Endothelial cell of umbilical vein (primary cell): ENCODE measurements around the gene NQO2. TPM values are rescaled to one million over a fixed set of nuclear protein-coding genes. Genes with fewer than 3 reads are reported as not detected.

Experiments used
- BruUV-seq: library from RNA; stranded (reverse); fragments of 400-500 nt; replicated peaks from 2 replicates; lab custom pipeline; 2021; lab: Mats Ljungman, UMichigan
- CTCF ChIA-PET: fragments of 300-600, 350-600 bp; sonication (Branson Sonifier 250); formaldehyde crosslinking; loops from one replicate; lab custom pipeline; 2021; ENCODE audit warnings: antibody characterized with exemption, inconsistent platforms; lab: Charles Lee
- POLR2A ChIA-PET: fragments of 300-600, 350-600 bp; sonication (Branson Sonifier 250); formaldehyde crosslinking; loops from one replicate; lab custom pipeline; 2021; ENCODE audit warnings: antibody characterized with exemption, inconsistent platforms; lab: Charles Lee
- DNase-seq: peaks from one replicate; pipeline ENCODE4 v3.0.0-alpha.2; 2011; ENCODE audit warnings: low read depth, low spot score
- FAIRE-seq: peaks from 2 replicates; lab custom pipeline; 2011; peaks lifted over from hg19 to GRCh38; lab: Jason Lieb, UNC
- H2AFZ ChIP-seq: 2 replicates; pipeline ENCODE4 v1.6.0; 2012; ENCODE audit warnings: low read depth, low read length, control low read depth, inconsistent platforms
- H3K27ac ChIP-seq: 2 replicates; pipeline ENCODE4 v1.5.1; 2011; ENCODE audit warnings: low read depth, mild to moderate bottlenecking, control low read depth, low read length, moderate library complexity; ENCODE audit not compliant: insufficient read depth
- H3K27me3 ChIP-seq, 2 experiments: 2 replicates each; pipeline versions ENCODE4 v1.6.0 to v1.6.1; 2011; ENCODE audit warnings: low read length in 2 of 2, mixed read lengths in 1 of 2; ENCODE audit not compliant: control insufficient read depth in 2 of 2, insufficient read depth in 2 of 2
- H3K36me3 ChIP-seq, 2 experiments: 2 replicates in 1 of 2; 3 replicates in 1 of 2; pipeline ENCODE4 v1.5.1; 2011; ENCODE audit warnings: low read length in 2 of 2, mild to moderate bottlenecking in 1 of 2, moderate library complexity in 1 of 2; ENCODE audit not compliant: control insufficient read depth in 2 of 2, insufficient read depth in 2 of 2; ENCODE audit errors: extremely low read depth in 1 of 2
- H3K4me1 ChIP-seq: 3 replicates; pipeline ENCODE4 v1.5.1; 2011; ENCODE audit warnings: mild to moderate bottlenecking, low read length; ENCODE audit not compliant: control insufficient read depth, insufficient read depth; ENCODE audit errors: extremely low read depth
- H3K4me2 ChIP-seq: 2 replicates; pipeline ENCODE4 v1.6.1; 2011; ENCODE audit warnings: low read length, control low read depth, mixed read lengths; ENCODE audit not compliant: insufficient read depth
- H3K4me3 ChIP-seq, 3 experiments: fragments of 200-600 bp in 1 of 3; sonication (generic), shearing (Covaris generic) in 1 of 3; replicated peaks in 1 of 3; 2 replicates each; pipeline ENCODE4 v1.5.1; 2011 to 2016; ENCODE audit warnings: control low read depth in 3 of 3, low read length in 3 of 3, mild to moderate bottlenecking in 2 of 3, inconsistent platforms in 1 of 3, low read depth in 1 of 3, moderate library complexity in 1 of 3; ENCODE audit not compliant: insufficient read depth in 1 of 3
- H3K79me2 ChIP-seq: 2 replicates; pipeline ENCODE4 v1.6.0; 2012; ENCODE audit warnings: low read length, inconsistent platforms; ENCODE audit not compliant: control insufficient read depth, insufficient read depth
- H3K9ac ChIP-seq: replicated peaks from 2 replicates; pipeline ENCODE3; 2011; ENCODE audit warnings: low read length, control low read depth; ENCODE audit not compliant: insufficient read depth; ENCODE audit errors: extremely low read depth
- H3K9me1 ChIP-seq: replicated peaks from 3 replicates; pipeline ENCODE4 v1.6.0; 2011; ENCODE audit warnings: mild to moderate bottlenecking, low read length; ENCODE audit not compliant: control insufficient read depth, insufficient read depth; ENCODE audit errors: extremely low read depth
- H3K9me3 ChIP-seq: replicated peaks from 2 replicates; pipeline ENCODE4 v1.5.1; 2012; ENCODE audit warnings: low read length, inconsistent platforms; ENCODE audit not compliant: control insufficient read depth, insufficient read depth
- H4K20me1 ChIP-seq: replicated peaks from 2 replicates; pipeline ENCODE3; 2011; ENCODE audit warnings: mild to moderate bottlenecking, low read length; ENCODE audit not compliant: control insufficient read depth, insufficient read depth; ENCODE audit errors: extremely low read depth
- CTCF ChIP-seq, 2 donors: IDR thresholded peaks; 1 replicate in 1 of 2; 2 replicates in 1 of 2; pipeline ENCODE4 v1.5.1; 2011; ENCODE audit warnings: low read length in 2 of 2, mild to moderate bottlenecking in 2 of 2, moderate library complexity in 2 of 2, control low read depth in 1 of 2, inconsistent platforms in 1 of 2, low read depth in 1 of 2; ENCODE audit not compliant: insufficient read depth in 1 of 2; ENCODE audit errors: extremely low read depth in 1 of 2
- EZH2 ChIP-seq: IDR thresholded peaks from 2 replicates; pipeline ENCODE4 v1.6.1; 2012; ENCODE audit warnings: borderline replicate concordance, low read depth, mild to moderate bottlenecking, moderate library complexity, low read length, inconsistent platforms; ENCODE audit not compliant: severe bottlenecking
- FOS ChIP-seq: IDR thresholded peaks from 2 replicates; pipeline ENCODE4 v1.6.1; 2011; ENCODE audit warnings: mild to moderate bottlenecking, low read length, moderate library complexity, borderline replicate concordance; ENCODE audit not compliant: insufficient read depth
- GATA2 ChIP-seq: IDR thresholded peaks from 2 replicates; pipeline ENCODE4 v1.7.0; 2011; ENCODE audit warnings: low read depth, mild to moderate bottlenecking, moderate library complexity, mixed read lengths, low read length; ENCODE audit not compliant: insufficient read length, insufficient read depth
- JUN ChIP-seq: IDR thresholded peaks from 2 replicates; pipeline ENCODE4 v1.6.1; 2011; ENCODE audit warnings: borderline replicate concordance, low read depth; ENCODE audit not compliant: insufficient read length, insufficient read depth
- MYC ChIP-seq: IDR thresholded peaks from one replicate; pipeline ENCODE4 v1.6.1; 2011; ENCODE audit warnings: mild to moderate bottlenecking, low read depth, low read length
- POLR2A ChIP-seq: IDR thresholded peaks from 2 replicates; pipeline ENCODE4 v1.6.1; 2012; ENCODE audit warnings: low read depth, mild to moderate bottlenecking, control low read depth, low read length
- POLR2AphosphoS5 ChIP-seq: IDR thresholded peaks from 2 replicates; pipeline ENCODE4 v1.6.1; 2012; ENCODE audit warnings: low read depth, mild to moderate bottlenecking, control low read depth, low read length, moderate library complexity; ENCODE audit not compliant: insufficient read depth
- dilution Hi-C: fragments of 300-500 bp; cut with MboI; formaldehyde crosslinking; loops from one replicate; pipeline ENCODE4 v1.15.0; 2019; ENCODE audit warnings: low sequenced_read_pairs; ENCODE audit not compliant: extremely low pct_ligation_motif_present
- intact Hi-C: fragments of 100-400 bp; cut with micrococcal nuclease; formaldehyde crosslinking; loops from one replicate; pipeline ENCODE4 v1.10.0; 2022
- polyA plus RNA-seq, 4 experiments: library from polyadenylated mRNA; depleted of rRNA in 3 of 4; stranded (reverse) in 3 of 4; unstranded in 1 of 4; fragments of >200 nt; gene quantifications; 2 replicates each; pipeline versions ENCODE4 v1.2.1 to v1.2.3, GENCODE V29; 2011 to 2012; ENCODE audit warnings: missing spikeins in 1 of 4
- total RNA-seq: library from RNA; stranded (reverse); gene quantifications from 2 replicates; pipeline ENCODE4 v1.2.3, GENCODE V29; 2021
- TF ChIP-seq, protein P1 (sequence below): IDR thresholded peaks from 2 replicates; pipeline ENCODE4 v1.6.1; 2011; ENCODE audit not compliant: insufficient read depth, insufficient read length

Gene NQO2
- total and polyA plus RNA-seq, 2 donors (not counting 3 experiments of a cell fraction or from before 2014, with no cell fraction given) = 27.6 to 48.0 TPM

DNA sequence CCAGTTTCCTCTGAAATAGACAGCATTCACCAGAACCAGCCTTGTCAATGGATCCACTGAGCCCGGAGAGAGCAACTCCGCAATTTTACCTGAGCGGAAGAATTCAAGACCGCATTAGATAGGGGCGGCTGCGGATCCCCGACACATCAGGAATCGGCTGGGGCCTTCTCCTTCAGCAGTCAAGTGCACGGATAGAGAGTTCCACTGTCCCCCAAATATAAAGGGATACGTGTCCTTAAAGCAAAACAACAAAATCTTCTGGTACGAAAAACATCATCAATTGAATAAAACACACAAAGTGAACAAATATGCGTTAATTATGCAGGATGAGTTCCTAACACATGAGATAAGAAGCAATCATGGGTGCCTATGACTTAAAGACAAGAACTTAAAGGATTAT is 46.6 kb upstream of the NQO2 start:
- intact Hi-C loops = no loop called here

GRCh38 chr6:2956930-2957685 is 42.6 kb upstream of the NQO2 start:
- ChIA-PET CTCF (interaction anchor here (0.6 to 10.3 kb wide), 2 partner anchors 15 to 31 kb away, joined by 3 to 331 read pairs; no protein-coding TSS in a partner anchor), POLR2A (no interaction called here)
- no peak for TF ChIP-seq MYC
- TF ChIP-seq FOS = no peak
- no peak for TF ChIP-seq POLR2A
- TF ChIP-seq POLR2AphosphoS5 = no peak
- TF ChIP-seq, protein P1, sequence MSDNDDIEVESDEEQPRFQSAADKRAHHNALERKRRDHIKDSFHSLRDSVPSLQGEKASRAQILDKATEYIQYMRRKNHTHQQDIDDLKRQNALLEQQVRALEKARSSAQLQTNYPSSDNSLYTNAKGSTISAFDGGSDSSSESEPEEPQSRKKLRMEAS = no peak
- no peak for TF ChIP-seq EZH2
- no peak for TF ChIP-seq CTCF (IDR thresholded peaks at IDR 0.05; ENCODE audit: extremely low read depth in 1 of 2, insufficient read depth in 1 of 2, low read depth in 1 of 2, low read length in 2 of 2)
- TF ChIP-seq GATA2 = no peak
- no peak for TF ChIP-seq JUN
- H3K27me3 ChIP-seq = no peaks in the 10 kb centered on the region
- H3K4me1 ChIP-seq = peaks cover 21% of the 10 kb centered on the region
- no TSS peak for BruUV-seq
- H3K79me2 ChIP-seq = peaks cover 16% of the 10 kb centered on the region
- no peaks in the 10 kb centered on the region for H3K9me3 ChIP-seq
- dilution Hi-C loops = no loop called here
- no peak overlapping the region for H2AFZ ChIP-seq
- H3K9me1 ChIP-seq = no peaks in the 10 kb centered on the region
- no peak overlapping the region for H3K4me3 ChIP-seq
- intact Hi-C loops = no loop called here
- H3K9ac ChIP-seq = no peak overlapping the region
- DNase-seq (no peak), FAIRE-seq (no peak)
- H3K36me3 ChIP-seq = peaks cover 0 to 14% of the 10 kb centered on the region in 2 experiments
- no peaks in the 10 kb centered on the region for H4K20me1 ChIP-seq
- no peak overlapping the region for H3K27ac ChIP-seq
- no peak overlapping the region for H3K4me2 ChIP-seq

More for the DNA sequence above, 46.6 kb upstream of the NQO2 start:
- dilution Hi-C loops = no loop called here
- Histone ChIP-seq H3K27me3 (no peaks in the 10 kb centered on the region), H3K4me1 (peaks cover 3% of the 10 kb centered on the region), H3K9me3 (no peaks in the 10 kb centered on the region), H3K9me1 (no peaks in the 10 kb centered on the region), H4K20me1 (no peaks in the 10 kb centered on the region), H3K79me2 (no peaks in the 10 kb centered on the region), H3K4me2 (no peak overlapping the region), H3K36me3 (peaks cover 5 to 25% of the 10 kb centered on the region in 2 experiments), H3K4me3 (no peak overlapping the region), H3K27ac (no peak overlapping the region), H2AFZ (peak overlapping the region; percentile 12), H3K9ac (no peak overlapping the region)
- no TSS peak for BruUV-seq
- ChIA-PET CTCF (interaction anchor here (0.7 to 10.3 kb wide), 51 partner anchors 8 to 215 kb away, joined by 3 to 331 read pairs (median 7); partner anchors contain the start of genes NQO2, RIPK1, SERPINB1 and SERPINB6), POLR2A (interaction anchor here (0.7 to 1.2 kb wide), 2 partner anchors 35 to 165 kb away, joined by 3 to 10 read pairs; partner anchors contain the start of gene BPHL)
- no peak for DNase-seq
- TF ChIP-seq, protein P1 = no peak
- no peak for TF ChIP-seq EZH2
- no peak for TF ChIP-seq POLR2A
- no peak for TF ChIP-seq GATA2
- TF ChIP-seq JUN = no peak
- FAIRE-seq = no peak
